ENCODE measurements around the gene ZNF785.

- TF ChIP-seq CTCF (IDR thresholded peaks at IDR 0.05; ENCODE audit: borderline replicate concordance, extremely low read depth, low read length, poor library complexity, severe bottlenecking) (no peak), EZH2 (IDR thresholded peaks at IDR 0.05; ENCODE audit: borderline replicate concordance, low read depth, low read length, severe bottlenecking) (no peak)
Observed at GRCh38 chr16:30539000-30539964, 46.2 kb downstream of the ZNF785 start.
